Measurements from ENCODE around the gene MMP15. TPM values are rescaled to one million over a fixed set of nuclear protein-coding genes. Genes with fewer than 3 reads are reported as not detected.

The MMP15 gene
- total RNA-seq, 2 experiments from 2014 or later, result 0.12 to 0.25 TPM

DNA sequence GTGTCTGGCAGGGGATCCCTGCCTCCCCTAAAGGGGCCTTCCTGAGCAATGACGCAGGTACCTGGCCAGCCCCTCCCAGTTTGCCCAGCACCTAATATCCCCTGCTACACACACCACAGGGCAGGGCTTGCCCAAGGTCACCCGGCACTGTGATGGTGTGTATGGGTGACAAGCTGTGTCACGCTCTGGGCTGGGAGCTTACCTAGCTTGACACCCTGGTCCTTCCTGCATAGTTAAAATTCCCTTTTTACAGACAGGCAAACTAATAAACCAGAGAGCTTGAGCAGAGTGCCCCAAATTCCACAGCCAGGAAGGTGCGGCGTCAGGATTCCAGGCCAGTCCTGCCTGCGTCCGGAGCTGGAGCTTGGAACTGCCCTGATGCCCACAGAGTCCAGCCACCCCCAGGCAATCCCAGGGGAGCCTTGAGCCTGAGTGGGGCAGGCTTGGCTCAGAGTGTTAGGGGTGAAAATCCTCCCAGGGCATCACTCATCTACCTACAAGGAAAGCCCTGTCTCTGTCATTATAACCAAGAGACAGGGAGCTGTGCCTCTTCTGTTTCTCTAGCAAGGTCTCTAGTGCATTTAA, 18.1 kb downstream of the MMP15 start:
- no peaks in the 10 kb centered on the region for H3K36me3 Mint-ChIP-seq
- H3K27ac Mint-ChIP-seq, result no peak overlapping the region
- H3K4me3 Mint-ChIP-seq, result no peak overlapping the region
- H3K27me3 Mint-ChIP-seq, result no peaks in the 10 kb centered on the region
- H3K4me1 Mint-ChIP-seq, result no peaks in the 10 kb centered on the region
- no peak for DNase-seq
- H3K9me3 Mint-ChIP-seq, result no peaks in the 10 kb centered on the region

DNA sequence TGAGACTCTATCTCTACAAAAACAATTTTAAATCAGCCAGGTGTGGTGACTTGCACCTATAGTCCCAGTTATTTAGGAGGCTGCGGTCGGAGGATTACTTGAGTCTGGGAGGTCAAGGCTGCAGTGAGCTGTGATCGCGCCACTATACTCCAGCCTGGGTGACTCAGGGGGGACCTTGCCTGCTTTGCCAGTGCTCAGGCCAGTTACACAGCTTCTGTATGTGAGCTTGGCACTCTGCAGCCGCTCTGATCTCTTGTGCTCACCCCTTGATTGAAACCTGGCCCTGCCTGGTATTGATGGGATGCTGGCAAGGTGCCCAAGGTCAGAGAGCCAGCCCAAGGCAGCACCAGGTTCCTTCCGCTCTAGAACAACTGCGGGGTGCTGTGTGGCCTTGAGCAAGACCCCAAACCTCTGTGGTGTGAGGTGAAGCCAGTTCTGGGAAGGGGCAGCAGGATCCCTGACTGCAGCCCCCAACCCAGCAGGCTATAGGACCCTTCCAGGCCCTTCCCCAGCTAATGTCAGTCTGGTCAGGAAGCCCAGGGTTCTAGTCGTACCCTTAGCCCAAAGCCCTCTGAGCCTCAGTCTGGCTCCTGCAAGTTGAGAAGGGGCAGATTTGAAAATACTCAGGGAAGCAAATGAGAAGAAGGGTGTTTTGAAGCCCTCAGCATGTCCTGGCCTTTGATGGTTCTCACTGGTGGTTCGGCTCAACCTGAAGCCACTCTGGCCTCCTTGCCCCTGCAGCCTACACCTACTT, 18.9 kb downstream of the MMP15 start:
- H3K9me3 Mint-ChIP-seq, result no peaks in the 10 kb centered on the region

DNA sequence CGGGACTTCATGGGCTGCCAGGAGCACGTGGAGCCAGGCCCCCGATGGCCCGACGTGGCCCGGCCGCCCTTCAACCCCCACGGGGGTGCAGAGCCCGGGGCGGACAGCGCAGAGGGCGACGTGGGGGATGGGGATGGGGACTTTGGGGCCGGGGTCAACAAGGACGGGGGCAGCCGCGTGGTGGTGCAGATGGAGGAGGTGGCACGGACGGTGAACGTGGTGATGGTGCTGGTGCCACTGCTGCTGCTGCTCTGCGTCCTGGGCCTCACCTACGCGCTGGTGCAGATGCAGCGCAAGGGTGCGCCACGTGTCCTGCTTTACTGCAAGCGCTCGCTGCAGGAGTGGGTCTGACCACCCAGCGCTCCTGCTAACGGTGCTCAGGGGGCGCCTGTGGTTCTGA, 19.5 kb downstream of the MMP15 start:
- no peaks in the 10 kb centered on the region for H3K4me1 Mint-ChIP-seq
- H3K4me3 Mint-ChIP-seq, result no peak overlapping the region
- H3K27ac Mint-ChIP-seq, result no peak overlapping the region
- H3K36me3 Mint-ChIP-seq, result no peaks in the 10 kb centered on the region
- DNase-seq, result no peak
- no peaks in the 10 kb centered on the region for H3K9me3 Mint-ChIP-seq
- H3K27me3 Mint-ChIP-seq, result no peaks in the 10 kb centered on the region

More for the DNA sequence above, 18.9 kb downstream of the MMP15 start:
- Mint-ChIP-seq H3K27ac (no peak overlapping the region), H3K36me3 (no peaks in the 10 kb centered on the region), H3K27me3 (no peaks in the 10 kb centered on the region), H3K4me3 (no peak overlapping the region), H3K4me1 (no peaks in the 10 kb centered on the region)
- DNase-seq, result no peak

DNA sequence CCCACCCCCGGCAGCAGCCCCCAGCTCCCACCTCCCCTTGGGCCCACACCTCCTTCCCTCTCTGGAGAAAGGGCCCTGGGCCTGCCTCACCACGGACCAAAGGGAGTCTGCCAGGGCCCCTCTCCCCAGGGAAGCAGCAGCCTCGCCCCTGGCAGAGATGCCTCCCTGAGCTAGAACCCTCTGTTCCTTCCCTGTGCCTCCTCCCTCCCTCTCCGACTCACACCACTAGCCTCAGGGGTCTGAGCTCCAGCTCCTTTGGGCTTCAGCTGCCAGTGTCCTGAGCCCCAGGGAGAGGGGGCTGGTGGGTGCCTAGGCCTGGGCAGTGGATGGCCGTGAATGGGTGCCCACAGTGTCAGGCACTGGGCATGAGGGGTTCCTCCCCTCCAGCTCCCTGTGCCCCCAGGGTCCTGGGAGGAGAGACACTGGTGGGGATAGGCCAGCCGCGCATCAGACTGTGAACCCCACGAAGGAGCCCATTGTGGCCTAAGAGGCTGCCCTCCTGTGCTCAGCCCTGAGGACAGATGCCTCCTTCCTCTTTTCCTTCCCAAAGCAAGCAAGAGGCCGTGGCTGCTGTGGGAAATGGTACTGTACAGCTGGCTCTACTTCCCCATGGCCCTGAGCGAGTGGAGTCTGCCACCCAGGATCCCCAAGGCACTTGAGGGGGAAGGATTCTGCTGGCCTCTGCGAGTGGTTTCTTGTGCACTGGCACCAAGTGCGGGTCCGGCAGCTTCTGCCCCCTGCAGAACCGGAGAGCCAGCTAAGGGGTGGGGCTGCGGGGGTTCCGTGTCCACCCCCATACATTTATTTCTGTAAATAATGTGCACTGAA, 20.7 kb downstream of the MMP15 start:
- Mint-ChIP-seq H3K4me1 (no peaks in the 10 kb centered on the region), H3K4me3 (no peak overlapping the region), H3K36me3 (no peaks in the 10 kb centered on the region), H3K27me3 (no peaks in the 10 kb centered on the region), H3K27ac (no peak overlapping the region), H3K9me3 (no peaks in the 10 kb centered on the region)
- no peak for DNase-seq

DNA sequence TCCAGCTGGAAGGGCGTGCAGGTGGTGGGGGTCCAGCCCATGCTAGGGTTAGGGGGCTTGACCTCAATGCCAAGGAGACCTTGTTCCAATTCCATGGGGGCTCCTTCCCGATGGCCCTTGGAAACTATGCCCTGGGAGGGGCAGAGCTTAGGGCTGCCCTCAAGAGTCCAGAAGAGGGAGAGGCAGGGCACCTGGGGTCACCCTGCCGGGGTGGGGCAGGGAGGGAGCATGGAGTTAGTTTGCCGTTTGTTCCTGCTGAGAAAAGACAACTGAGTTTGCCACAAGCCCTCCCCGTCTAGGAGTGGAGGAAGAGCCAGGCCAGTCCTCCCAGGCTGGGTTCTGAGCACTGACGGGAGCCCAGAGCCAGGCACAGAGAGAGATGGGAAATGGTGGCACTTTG, 21.4 kb downstream of the MMP15 start:
- Mint-ChIP-seq H3K9me3 (no peaks in the 10 kb centered on the region), H3K4me3 (no peak overlapping the region), H3K27me3 (no peaks in the 10 kb centered on the region), H3K36me3 (no peaks in the 10 kb centered on the region), H3K4me1 (no peaks in the 10 kb centered on the region), H3K27ac (no peak overlapping the region)
- DNase-seq, result no peak

DNA sequence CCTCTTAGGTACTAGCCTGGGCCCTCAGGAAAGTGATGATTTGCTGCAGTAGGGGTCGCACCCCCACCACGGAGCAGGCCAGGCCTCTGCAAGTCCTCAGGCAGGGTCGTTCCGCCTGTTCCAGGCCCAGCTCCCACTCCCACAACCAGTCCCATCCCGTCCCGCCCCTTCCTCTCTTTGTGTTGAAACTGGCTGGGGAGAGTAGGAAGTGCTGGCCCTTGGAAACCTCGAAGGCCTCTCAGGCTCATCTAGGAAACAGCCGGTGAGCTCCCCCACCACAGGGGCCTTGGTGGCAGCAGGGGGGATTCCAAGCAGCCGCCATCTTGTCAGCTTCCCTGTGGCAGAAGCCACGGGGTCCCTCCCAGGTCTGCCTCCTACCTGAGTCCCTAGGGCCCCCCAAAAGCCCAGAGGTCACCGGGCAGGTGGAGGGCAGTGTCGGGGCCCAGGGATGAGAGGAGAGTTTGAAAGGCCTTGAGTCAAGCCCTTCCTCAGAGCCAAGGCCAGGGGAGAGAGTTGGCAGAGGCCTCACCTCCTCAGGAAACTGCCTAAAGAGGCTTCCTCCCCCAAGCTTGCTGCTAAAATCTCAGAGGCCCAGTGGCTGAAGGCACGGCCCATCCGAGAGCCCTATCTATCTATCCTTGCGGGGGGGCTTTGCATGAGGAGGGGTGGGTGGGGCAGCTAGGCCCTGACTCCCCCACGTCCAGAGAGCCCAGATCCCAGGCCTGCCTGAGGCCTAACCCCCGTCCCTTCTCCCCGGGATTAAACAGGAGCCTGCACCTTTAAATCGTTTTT, 22.2 kb downstream of the MMP15 start:
- Mint-ChIP-seq H3K27ac (no peak overlapping the region), H3K27me3 (no peaks in the 10 kb centered on the region), H3K4me3 (no peak overlapping the region), H3K36me3 (no peaks in the 10 kb centered on the region), H3K4me1 (no peaks in the 10 kb centered on the region), H3K9me3 (no peaks in the 10 kb centered on the region)
- no peak for DNase-seq

DNA sequence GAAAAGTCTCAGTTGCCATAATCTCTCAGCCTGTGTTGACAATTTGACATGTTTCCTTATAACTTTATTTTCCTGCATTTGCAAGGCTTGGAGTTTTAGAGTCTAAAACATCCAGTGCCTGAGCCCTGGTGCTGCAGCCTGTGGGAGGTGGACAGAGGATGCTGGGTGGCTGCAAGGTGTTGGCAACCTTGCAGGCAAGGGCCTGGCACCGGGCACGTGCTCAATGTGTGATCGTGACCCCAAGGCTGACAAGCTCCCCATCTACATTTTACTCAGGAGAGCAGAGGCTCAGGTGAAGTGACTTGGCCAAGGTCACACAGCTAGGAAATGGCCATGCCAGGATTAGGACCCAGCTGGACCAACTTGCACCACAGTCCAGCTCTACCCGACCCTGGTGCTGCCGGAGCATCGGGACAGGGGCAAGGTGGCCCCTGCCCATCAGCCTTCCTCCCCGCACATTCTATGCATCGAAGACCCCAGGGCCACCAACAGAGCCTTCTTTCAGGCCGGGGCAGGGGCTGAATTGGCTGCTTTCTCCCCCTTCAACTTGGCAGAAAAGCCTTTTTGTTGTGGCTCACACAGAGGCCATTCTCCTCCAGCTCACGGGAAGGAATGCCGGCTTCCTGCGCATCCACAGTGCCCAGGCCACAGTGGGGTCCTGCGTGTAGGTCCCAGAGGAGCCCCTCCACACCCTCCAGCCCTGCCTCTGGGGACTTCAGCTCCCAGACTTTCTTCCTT, 23.1 kb downstream of the MMP15 start:
- DNase-seq, result no peak
- Mint-ChIP-seq H3K27me3 (no peaks in the 10 kb centered on the region), H3K9me3 (no peaks in the 10 kb centered on the region), H3K4me3 (no peak overlapping the region), H3K4me1 (no peaks in the 10 kb centered on the region), H3K27ac (no peak overlapping the region), H3K36me3 (no peaks in the 10 kb centered on the region)

DNA sequence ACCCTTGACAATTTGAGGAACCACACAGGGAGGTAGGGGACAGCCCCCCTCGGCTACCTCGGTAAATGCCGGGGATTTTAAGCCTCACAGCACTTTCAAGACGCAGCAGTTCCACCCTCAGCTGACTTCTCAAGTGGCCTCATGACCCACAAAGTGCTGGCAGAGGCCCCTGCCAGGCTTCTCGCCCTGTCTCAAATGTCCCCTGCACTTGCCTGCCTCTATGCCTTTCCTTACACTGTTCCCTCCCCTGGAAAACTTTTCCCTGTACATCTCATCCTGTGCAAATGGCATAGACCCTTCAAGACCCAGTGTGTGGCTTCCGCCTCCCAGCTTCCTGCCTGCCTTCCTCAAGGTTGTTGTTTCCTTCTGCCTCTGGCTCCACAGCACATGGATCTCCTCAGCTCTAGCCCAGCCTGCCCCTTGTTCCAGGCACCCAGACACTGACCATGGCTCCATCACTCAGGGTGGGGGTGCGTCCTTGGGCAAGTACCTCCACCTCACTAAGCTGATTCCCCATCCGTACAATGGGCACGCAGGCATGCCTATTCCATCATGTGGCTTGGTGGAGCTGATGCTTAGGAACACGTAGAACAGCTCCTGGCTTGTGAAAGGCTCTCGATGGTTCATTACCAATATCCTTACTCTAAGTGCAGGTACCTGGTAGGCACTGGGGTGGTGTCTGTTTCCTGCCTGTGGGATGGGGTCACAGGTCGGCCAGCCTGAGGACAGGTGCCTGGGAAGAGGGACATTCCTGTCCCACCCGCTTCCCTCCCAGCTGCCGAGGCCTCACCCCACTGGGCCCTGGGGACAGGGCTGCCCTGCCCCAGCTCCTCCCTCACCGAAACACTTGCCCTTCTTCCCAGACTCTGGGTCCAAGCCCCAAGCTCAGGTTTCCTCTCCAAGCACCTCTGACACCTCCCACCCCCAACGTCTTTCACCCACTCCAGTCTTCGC, 24.0 kb downstream of the MMP15 start:
- H3K27me3 Mint-ChIP-seq, result no peaks in the 10 kb centered on the region
- no peaks in the 10 kb centered on the region for H3K36me3 Mint-ChIP-seq
- no peak overlapping the region for H3K27ac Mint-ChIP-seq
- H3K4me3 Mint-ChIP-seq, result no peak overlapping the region
- no peaks in the 10 kb centered on the region for H3K9me3 Mint-ChIP-seq
- H3K4me1 Mint-ChIP-seq, result no peaks in the 10 kb centered on the region
- DNase-seq, result no peak

DNA sequence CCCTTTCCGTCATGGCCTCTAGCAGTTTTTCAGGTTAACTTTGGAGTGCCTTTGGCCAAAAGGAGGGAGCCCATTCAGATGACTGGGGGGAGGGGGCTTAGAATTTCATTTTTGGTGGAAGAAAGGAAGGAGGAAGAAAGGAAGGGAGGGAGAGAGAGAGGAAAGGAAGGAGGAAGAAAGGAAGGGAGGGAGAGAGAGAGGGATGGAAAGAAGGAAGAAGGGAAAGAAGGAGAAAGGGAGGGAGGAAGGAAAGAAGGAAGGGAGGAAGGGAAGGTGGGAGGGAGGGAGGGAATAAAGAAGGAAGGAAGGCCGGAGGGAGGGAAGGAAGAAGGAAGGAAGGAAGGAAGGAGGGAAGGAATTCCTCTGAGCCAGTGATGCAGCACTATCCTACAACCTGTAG, 25.7 kb downstream of the MMP15 start:
- DNase-seq, result no peak
- H3K4me3 Mint-ChIP-seq, result no peak overlapping the region
- no peaks in the 10 kb centered on the region for H3K36me3 Mint-ChIP-seq
- no peak overlapping the region for H3K27ac Mint-ChIP-seq
- no peaks in the 10 kb centered on the region for H3K9me3 Mint-ChIP-seq
- no peaks in the 10 kb centered on the region for H3K27me3 Mint-ChIP-seq
- H3K4me1 Mint-ChIP-seq, result no peaks in the 10 kb centered on the region

DNA sequence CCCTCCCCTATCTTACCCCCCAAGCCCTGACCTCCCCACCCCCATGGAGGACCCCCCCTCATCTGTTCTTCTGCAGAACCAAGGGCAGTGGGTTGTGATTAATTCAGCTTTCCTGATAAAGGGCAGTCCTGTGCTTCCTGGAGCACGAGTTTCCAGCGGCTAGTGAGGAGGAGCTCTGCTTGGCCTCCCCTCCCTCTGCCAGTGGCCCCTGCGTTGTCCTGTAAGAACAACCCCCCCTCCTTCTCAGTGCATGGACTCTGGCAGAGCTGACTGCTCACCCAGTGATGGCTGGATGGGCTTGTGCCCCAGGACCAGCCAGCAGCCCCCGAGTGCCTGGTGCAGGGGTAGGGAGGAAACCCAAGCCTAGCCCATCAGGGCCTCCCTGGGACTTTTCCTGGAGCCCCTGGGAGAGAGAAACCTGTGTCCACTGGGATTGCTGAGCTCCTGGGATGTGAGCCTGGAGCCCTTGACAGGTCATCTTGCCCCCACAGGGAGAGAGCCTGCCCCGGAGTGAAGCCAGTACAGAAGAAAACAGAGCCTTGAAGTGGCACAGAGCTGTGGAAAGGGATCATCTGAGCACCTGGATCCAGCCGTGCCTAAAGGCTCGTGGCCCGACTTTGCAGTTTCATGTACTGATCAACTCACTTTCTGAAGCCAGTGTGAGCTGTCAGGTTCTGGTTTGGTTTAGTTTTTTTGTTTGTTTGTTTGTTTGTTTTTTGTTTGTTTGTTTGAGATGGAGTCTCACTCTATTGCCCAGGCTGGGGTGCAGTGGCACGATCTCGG, 26.5 kb downstream of the MMP15 start:
- H3K27ac Mint-ChIP-seq, result no peak overlapping the region
- H3K27me3 Mint-ChIP-seq, result no peaks in the 10 kb centered on the region
- no peaks in the 10 kb centered on the region for H3K36me3 Mint-ChIP-seq
- H3K4me3 Mint-ChIP-seq, result no peak overlapping the region
- DNase-seq, result no peak
- no peaks in the 10 kb centered on the region for H3K9me3 Mint-ChIP-seq
- no peaks in the 10 kb centered on the region for H3K4me1 Mint-ChIP-seq

DNA sequence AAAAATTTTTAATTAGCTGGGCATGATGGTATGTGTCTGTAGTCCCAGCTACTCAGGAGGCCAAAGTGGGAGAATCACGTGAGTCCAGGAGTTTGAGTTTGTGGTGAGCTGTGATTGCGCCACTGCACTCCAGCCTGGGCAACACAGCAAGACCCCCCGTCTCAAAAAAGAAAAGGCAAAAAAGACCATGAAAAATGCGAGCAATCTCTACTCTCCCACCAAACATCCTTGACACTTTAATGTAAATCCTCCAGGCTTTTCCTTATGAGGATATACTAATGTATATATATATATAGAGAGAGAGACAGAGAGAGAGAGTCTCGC, 28.1 kb downstream of the MMP15 start:
- no peaks in the 10 kb centered on the region for H3K36me3 Mint-ChIP-seq
- no peak overlapping the region for H3K27ac Mint-ChIP-seq
- no peak for DNase-seq
- H3K4me3 Mint-ChIP-seq, result no peak overlapping the region
- no peaks in the 10 kb centered on the region for H3K27me3 Mint-ChIP-seq
- no peaks in the 10 kb centered on the region for H3K4me1 Mint-ChIP-seq
- no peaks in the 10 kb centered on the region for H3K9me3 Mint-ChIP-seq

DNA sequence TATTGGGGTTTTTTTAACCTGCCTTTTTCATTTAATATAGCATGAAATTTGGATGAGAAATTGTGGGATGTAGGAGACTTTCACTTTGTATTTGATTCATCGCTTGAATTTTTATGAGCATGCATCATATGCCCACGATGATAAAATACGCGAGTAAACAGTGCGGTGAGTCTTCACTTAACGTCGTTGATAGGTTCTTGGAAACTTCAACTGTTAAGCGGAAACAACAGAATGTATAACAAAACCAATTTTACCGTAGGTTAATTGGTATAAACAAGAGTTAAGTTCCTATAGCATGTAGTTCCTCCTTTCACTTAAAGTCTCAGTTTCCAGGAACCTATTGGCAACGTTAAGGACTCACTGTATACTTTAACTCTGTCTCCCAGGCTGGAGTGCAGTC, 28.7 kb downstream of the MMP15 start:
- H3K4me1 Mint-ChIP-seq, result no peaks in the 10 kb centered on the region
- no peak overlapping the region for H3K4me3 Mint-ChIP-seq
- no peak for DNase-seq
- H3K27ac Mint-ChIP-seq, result no peak overlapping the region
- H3K27me3 Mint-ChIP-seq, result no peaks in the 10 kb centered on the region
- H3K9me3 Mint-ChIP-seq, result no peaks in the 10 kb centered on the region
- no peaks in the 10 kb centered on the region for H3K36me3 Mint-ChIP-seq

DNA sequence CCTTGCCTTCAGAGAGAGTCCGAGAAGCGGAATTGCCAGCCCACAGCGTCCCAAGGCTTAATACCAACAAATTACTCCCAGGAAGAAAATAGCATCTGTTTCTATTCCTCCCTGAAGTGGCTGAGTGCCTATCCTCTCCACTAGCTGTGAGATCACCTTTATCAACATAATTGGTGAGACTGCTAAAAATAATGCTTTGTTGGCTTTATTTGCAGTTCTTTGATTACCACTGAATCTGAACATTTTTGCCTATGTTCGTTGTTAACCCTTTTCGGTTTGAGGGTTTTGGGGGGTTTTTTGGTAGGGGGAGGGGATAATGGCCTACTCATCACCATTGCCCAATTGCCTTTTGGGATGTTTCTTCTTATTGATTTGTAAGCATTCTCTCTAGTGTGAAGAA, 31.0 kb downstream of the MMP15 start:
- DNase-seq, result no peak
- Mint-ChIP-seq H3K27me3 (no peaks in the 10 kb centered on the region), H3K4me1 (no peaks in the 10 kb centered on the region), H3K36me3 (no peaks in the 10 kb centered on the region), H3K27ac (no peak overlapping the region), H3K4me3 (no peak overlapping the region), H3K9me3 (no peaks in the 10 kb centered on the region)

Data from activated naive CD8-positive, alpha-beta T cell treated with anti-CD3 and anti-CD28 coated beads for 36 hours (primary cell).